ENCODE measurements around the gene SALL4. TPM values are rescaled to one million over a fixed set of nuclear protein-coding genes. Genes with fewer than 3 reads are reported as not detected.

The SALL4 gene
- total and polyA plus RNA-seq, 7 donors = not detected

DNA sequence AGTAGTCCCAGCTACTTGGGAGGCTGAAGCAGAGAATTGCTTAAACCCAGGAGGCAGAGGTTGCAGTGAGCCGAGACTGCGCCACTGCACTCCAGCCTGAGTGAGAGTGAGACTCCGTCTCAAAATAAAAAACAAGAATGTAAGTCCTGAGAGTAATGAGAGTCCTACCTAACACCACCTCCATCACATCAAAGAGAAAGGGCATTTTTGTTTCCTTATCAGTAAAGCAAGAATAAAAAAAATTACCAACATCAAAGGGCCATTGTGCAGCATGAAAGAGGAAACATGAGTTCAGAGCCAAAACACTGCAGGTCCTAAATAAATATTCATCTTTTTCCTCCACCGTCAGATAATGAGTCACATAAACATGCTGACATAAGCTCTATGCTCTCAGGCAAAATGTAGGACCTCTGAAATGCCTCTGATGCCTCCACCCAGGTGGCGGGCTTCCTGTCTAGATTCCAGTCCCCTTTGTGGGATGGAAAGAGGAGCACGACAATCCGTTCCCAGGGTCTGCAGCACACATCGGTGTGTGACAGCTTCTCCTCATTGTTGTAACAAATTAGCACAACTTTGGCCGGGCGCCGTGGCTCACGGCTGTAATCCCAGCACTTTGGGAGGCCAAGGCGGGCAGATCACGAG is 41.3 kb downstream of the SALL4 start:
- 76 to 81% (median 78%) methylated on average over 14 of the region's 14 CpGs for WGBS, 3 donors

DNA sequence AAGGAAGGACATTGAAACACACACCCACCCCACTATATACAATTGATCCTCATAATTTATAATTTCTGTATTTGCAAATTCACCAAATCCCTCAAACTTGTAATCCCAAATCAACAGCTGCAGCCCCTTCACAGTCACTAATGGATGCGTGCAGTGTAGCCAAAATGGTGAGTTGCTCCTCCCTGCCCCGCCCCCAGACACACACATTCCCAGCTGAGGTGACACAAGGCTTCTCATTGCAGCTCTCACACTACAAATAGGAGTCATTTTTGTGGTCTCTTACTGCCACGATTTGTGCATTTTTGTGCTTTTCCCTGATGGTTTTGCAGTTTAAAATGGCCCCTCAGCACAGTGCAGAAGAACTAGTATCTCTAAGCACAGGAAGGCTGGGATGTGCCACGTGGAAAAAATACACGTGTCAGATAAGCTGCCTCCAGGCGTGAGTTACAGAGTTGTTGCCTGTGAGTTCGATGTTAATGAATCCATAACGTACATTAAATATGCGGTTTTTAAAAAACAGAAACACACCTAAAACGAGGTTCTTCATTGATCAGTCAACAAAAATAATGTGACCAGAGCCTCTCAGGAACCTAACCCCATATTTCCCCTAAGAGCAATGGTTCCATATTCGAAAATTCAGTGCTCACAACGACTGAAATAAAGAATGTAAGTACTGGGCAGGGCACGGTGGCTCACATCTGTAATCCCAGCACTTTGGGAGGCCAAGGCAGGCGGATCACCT is 42.4 kb downstream of the SALL4 start:
- Histone ChIP-seq H3K27ac (no peak overlapping the region), H3K27me3 (ENCODE audit: insufficient read depth in 3 of 3, low read length in 2 of 3) (no peaks in the 10 kb centered on the region), H3K36me3 (ENCODE audit: insufficient read depth in 1 of 2, low read depth in 1 of 2) (no peaks in the 10 kb centered on the region), H3K4me3 (no peak overlapping the region), H3K4me1 (no peaks in the 10 kb centered on the region), H3K9me3 (no peaks in the 10 kb centered on the region)
- DNase-seq = no peak
- TF ChIP-seq, protein P1, sequence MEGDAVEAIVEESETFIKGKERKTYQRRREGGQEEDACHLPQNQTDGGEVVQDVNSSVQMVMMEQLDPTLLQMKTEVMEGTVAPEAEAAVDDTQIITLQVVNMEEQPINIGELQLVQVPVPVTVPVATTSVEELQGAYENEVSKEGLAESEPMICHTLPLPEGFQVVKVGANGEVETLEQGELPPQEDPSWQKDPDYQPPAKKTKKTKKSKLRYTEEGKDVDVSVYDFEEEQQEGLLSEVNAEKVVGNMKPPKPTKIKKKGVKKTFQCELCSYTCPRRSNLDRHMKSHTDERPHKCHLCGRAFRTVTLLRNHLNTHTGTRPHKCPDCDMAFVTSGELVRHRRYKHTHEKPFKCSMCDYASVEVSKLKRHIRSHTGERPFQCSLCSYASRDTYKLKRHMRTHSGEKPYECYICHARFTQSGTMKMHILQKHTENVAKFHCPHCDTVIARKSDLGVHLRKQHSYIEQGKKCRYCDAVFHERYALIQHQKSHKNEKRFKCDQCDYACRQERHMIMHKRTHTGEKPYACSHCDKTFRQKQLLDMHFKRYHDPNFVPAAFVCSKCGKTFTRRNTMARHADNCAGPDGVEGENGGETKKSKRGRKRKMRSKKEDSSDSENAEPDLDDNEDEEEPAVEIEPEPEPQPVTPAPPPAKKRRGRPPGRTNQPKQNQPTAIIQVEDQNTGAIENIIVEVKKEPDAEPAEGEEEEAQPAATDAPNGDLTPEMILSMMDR (IDR thresholded peaks at IDR 0.05) = no peak
- intact Hi-C loops (cut with DNase I) = no loop called here
- no peak for ATAC-seq
- WGBS, 3 donors = 84 to 90% (median 87%) methylated on average over 14 of the region's 14 CpGs

More for the DNA sequence above, 41.3 kb downstream of the SALL4 start:
- TF ChIP-seq, protein P1 (IDR thresholded peaks at IDR 0.05) = no peak
- ATAC-seq (no peak), DNase-seq (no peak)
- intact Hi-C loops (cut with DNase I) = no loop called here
- Histone ChIP-seq H3K27me3 (ENCODE audit: insufficient read depth in 3 of 3, low read length in 2 of 3) (no peaks in the 10 kb centered on the region), H3K4me3 (no peak overlapping the region), H3K36me3 (ENCODE audit: insufficient read depth in 1 of 2, low read depth in 1 of 2) (no peaks in the 10 kb centered on the region), H3K9me3 (no peaks in the 10 kb centered on the region), H3K4me1 (no peaks in the 10 kb centered on the region), H3K27ac (no peak overlapping the region)

DNA sequence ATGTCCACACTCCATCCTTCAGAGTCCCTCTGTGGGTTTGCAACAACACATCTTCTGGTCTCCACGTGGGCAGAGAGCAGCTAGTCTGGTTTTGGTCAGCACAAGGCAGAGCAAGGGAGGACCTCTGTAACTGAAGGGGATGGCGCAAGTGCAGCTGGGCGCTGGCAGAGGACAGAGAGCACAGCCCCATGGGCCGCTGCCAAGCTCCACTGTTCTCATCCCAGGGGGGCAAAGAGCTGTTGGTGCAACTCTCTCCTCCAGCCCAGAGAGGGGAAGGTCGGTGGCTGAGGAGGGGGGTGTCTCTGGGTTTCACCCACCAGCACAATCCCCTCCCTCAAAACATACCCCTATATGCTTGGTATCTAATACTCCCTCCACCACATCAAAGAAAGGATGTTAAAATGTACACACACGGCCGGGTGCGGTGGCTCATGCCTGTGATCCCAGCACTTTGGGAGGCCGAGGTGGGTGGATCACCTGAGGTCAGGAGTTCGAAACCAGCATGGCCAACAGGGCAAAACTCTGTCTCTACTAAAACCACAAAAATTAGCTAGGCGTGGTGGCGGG is 43.3 kb downstream of the SALL4 start:
- ATAC-seq (peak in 2 of 4 donors; percentile 26 to 53), DNase-seq (peak in 1 of 2 donors; percentile 62)
- WGBS, 3 donors = 75 to 81% (median 75%) methylated on average over 12 of the region's 12 CpGs
- Histone ChIP-seq H3K4me1 (no peaks in the 10 kb centered on the region), H3K36me3 (ENCODE audit: insufficient read depth in 1 of 2, low read depth in 1 of 2) (no peaks in the 10 kb centered on the region), H3K9me3 (no peaks in the 10 kb centered on the region), H3K27me3 (ENCODE audit: insufficient read depth in 3 of 3, low read length in 2 of 3) (no peaks in the 10 kb centered on the region), H3K27ac (no peak overlapping the region), H3K4me3 (no peak overlapping the region)
- TF ChIP-seq, protein P1 (IDR thresholded peaks at IDR 0.05) = no peak
- intact Hi-C loops (cut with DNase I) = no loop called here

DNA sequence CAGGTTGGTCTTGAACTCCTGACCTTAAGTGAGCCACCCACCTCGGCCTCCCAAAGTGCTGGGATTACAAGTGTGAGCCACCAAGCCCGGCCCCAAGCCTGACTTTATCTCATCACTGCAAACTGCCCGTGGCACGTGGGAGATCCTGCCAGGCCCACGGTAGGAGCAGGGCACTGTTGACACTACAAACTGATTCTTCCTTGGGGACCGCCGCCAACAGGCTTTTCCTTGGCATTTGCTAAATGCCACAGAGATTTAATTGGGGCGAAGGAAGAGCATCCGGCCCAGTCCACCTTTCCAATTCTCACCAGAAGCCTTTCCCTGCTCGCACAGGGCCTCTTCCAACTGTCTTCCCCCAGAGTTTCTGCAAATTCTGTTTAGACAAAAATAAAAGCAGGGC is 45.1 kb downstream of the SALL4 start:
- no peak for ATAC-seq
- Histone ChIP-seq H3K9me3 (no peaks in the 10 kb centered on the region), H3K27ac (no peak overlapping the region), H3K4me1 (peaks cover 7% of the 10 kb centered on the region), H3K36me3 (ENCODE audit: insufficient read depth in 1 of 2, low read depth in 1 of 2) (no peaks in the 10 kb centered on the region), H3K27me3 (ENCODE audit: insufficient read depth in 3 of 3, low read length in 2 of 3) (no peaks in the 10 kb centered on the region), H3K4me3 (no peak overlapping the region)
- TF ChIP-seq, protein P1 (IDR thresholded peaks at IDR 0.05) = no peak
- intact Hi-C loops (cut with DNase I) = no loop called here
- 53 to 81% (median 67%) methylated on average over 10 of the region's 10 CpGs for WGBS, 3 donors
- DNase-seq = no peak

Measured in psoas muscle (tissue), 8 donors.